K562 (cell line): Measurements from ENCODE around the gene TTL. TPM values are rescaled to one million over a fixed set of nuclear protein-coding genes. Genes with fewer than 3 reads are reported as not detected.
A peak's percentile ranks its signal among the peaks of the same experiment; 100 is the strongest.

Experiments used
- AFF4 ChIP-seq: sonication (generic); formaldehyde crosslinking; IDR thresholded peaks from 2 replicates; pipeline ENCODE4 v1.8.0; 2023; ENCODE audit warnings: mild to moderate bottlenecking, missing genetic modification reagents
- ASH1L ChIP-seq: fragments of 450-650 bp; IDR thresholded peaks from 2 replicates; pipeline ENCODE4 v1.6.1; 2018; ENCODE audit warnings: borderline replicate concordance, mild to moderate bottlenecking, low read depth; ENCODE audit not compliant: partially characterized antibody
- KDM4B ChIP-seq, 2 experiments: fragments of 450-650 bp in 1 of 2; sonication (generic) in 1 of 2; IDR thresholded peaks; 2 replicates each; pipeline ENCODE4 v1.6.1; 2016 to 2017; ENCODE audit warnings: borderline replicate concordance in 2 of 2, antibody characterized with exemption in 1 of 2, low read depth in 1 of 2, mild to moderate bottlenecking in 1 of 2
- MXI1 ChIP-seq: IDR thresholded peaks from 2 replicates; pipeline ENCODE4 v1.6.1; 2011; ENCODE audit warnings: low read depth, mild to moderate bottlenecking, improper control_type of control experiment, low read length
- PCBP1 ChIP-seq: fragments of 200-400 bp; formaldehyde crosslinking; IDR thresholded peaks from 2 replicates; pipeline ENCODE4 v1.6.1; 2018; ENCODE audit warnings: mild to moderate bottlenecking, low read depth, low read length; ENCODE audit not compliant: poor library complexity, severe bottlenecking
- POLR2AphosphoS2 ChIP-seq: IDR thresholded peaks from 2 replicates; pipeline ENCODE4 v1.6.1; 2012; ENCODE audit warnings: low read length, improper control_type of control experiment
- SMAD1 ChIP-seq: fragments of 150-350 bp; IDR thresholded peaks from 2 replicates; pipeline ENCODE4 v1.6.1; 2014; ENCODE audit warnings: low read length, low read depth; ENCODE audit not compliant: partially characterized antibody
- TOE1 ChIP-seq, 2 experiments: fragments of 450-650 bp in 1 of 2; sonication (generic) in 1 of 2; formaldehyde crosslinking in 1 of 2; IDR thresholded peaks; 2 replicates each; pipeline versions ENCODE4 v1.7.1 to v1.8.0; 2016 to 2022; ENCODE audit warnings: borderline replicate concordance in 2 of 2, mild to moderate bottlenecking in 2 of 2, antibody characterized with exemption in 1 of 2, inconsistent platforms in 1 of 2, low read depth in 1 of 2, missing genetic modification reagents in 1 of 2, moderate library complexity in 1 of 2
- TSHZ1 ChIP-seq: fragments of 250-450 bp; sonication (Bioruptor Pico); IDR thresholded peaks from 2 replicates; pipeline ENCODE4 v1.4.0; 2020; ENCODE audit warnings: mild to moderate bottlenecking, moderate library complexity
- ZNF668 ChIP-seq: fragments of 250-450 bp; sonication (Bioruptor Pico); IDR thresholded peaks from 2 replicates; pipeline ENCODE4 v1.8.0; 2022; ENCODE audit warnings: mild to moderate bottlenecking, inconsistent platforms
- polyA plus RNA-seq, 8 experiments: library from polyadenylated mRNA; depleted of rRNA in 4 of 8; stranded (reverse) in 5 of 8; unstranded in 3 of 8; fragments of >200 nt; fragmentation: Nextera tagmentation in 2 of 8; fragmentation: Illumina TruSeq in 1 of 8; extraction: Ambion mirVana in 2 of 8; extraction: Trizol in 1 of 8; gene quantifications; 2 replicates each; pipeline versions ENCODE4 v1.2.1 to v1.2.3, GENCODE V29; 2011 to 2014; ENCODE audit warnings: inconsistent platforms in 1 of 8, missing spikeins in 1 of 8
- total RNA-seq, 7 experiments: library from RNA; depleted of rRNA in 6 of 7; stranded (reverse); fragments of >200 nt in 6 of 7; fragmentation: Illumina TruSeq in 2 of 7; extraction: Trizol in 2 of 7; gene quantifications; 2 replicates each; pipeline versions ENCODE4 v1.2.1 to v1.2.3, GENCODE V29; 2011 to 2021; ENCODE audit warnings: low replicate concordance in 1 of 7
- TF ChIP-seq, protein P1 (sequence below): sonication (generic); formaldehyde crosslinking; IDR thresholded peaks from 2 replicates; pipeline ENCODE4 v1.8.1; 2023; ENCODE audit warnings: mild to moderate bottlenecking, missing genetic modification reagents, moderate library complexity
- TF ChIP-seq, protein P2 (sequence below): fragments of 450-650 bp; formaldehyde crosslinking; IDR thresholded peaks from 2 replicates; pipeline ENCODE4 v1.4.0; 2022; ENCODE audit warnings: missing genetic modification characterization
- TF ChIP-seq, protein P3 (sequence below): fragments of 450-650 bp; formaldehyde crosslinking; IDR thresholded peaks from 2 replicates; pipeline ENCODE4 v1.4.0; 2020; ENCODE audit warnings: mild to moderate bottlenecking, mixed read lengths

TTL gene
- total and polyA plus RNA-seq, 9 of the 15 experiments (the other 6 are each of a cell fraction or from before 2014, with no cell fraction given) = 9.4 to 54.4 (median 34.9) TPM

GRCh38 chr2:112584134-112584890, 102.4 kb downstream of the TTL start, which contains the start of gene CHCHD5 (continued):
- TF ChIP-seq AFF4 (CRISPR knock-in tag) = peak; percentile 42; the same call in 1 of the 2 replicates
- TF ChIP-seq, protein P1, sequence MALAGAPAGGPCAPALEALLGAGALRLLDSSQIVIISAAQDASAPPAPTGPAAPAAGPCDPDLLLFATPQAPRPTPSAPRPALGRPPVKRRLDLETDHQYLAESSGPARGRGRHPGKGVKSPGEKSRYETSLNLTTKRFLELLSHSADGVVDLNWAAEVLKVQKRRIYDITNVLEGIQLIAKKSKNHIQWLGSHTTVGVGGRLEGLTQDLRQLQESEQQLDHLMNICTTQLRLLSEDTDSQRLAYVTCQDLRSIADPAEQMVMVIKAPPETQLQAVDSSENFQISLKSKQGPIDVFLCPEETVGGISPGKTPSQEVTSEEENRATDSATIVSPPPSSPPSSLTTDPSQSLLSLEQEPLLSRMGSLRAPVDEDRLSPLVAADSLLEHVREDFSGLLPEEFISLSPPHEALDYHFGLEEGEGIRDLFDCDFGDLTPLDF = peak; percentile 88
- no peak for TF ChIP-seq TSHZ1 (CRISPR knock-in tag)
- peak; percentile 75; the same call in 1 of the 2 replicates for TF ChIP-seq TOE1 (IDR thresholded peaks at IDR 0.05; ENCODE audit: borderline replicate concordance)
- no peak for TF ChIP-seq TOE1 (CRISPR knock-in tag; IDR thresholded peaks at IDR 0.05; ENCODE audit: borderline replicate concordance, low read depth)
- no peak for TF ChIP-seq ZNF668 (CRISPR knock-in tag)
- peak in 1 of 2 experiments; percentile 77; a peak in 2 of 4 replicates for TF ChIP-seq KDM4B (IDR thresholded peaks at IDR 0.05; ENCODE audit: borderline replicate concordance in 2 of 2, low read depth in 1 of 2)
- peak; percentile 81 for TF ChIP-seq ASH1L
- TF ChIP-seq, protein P2, sequence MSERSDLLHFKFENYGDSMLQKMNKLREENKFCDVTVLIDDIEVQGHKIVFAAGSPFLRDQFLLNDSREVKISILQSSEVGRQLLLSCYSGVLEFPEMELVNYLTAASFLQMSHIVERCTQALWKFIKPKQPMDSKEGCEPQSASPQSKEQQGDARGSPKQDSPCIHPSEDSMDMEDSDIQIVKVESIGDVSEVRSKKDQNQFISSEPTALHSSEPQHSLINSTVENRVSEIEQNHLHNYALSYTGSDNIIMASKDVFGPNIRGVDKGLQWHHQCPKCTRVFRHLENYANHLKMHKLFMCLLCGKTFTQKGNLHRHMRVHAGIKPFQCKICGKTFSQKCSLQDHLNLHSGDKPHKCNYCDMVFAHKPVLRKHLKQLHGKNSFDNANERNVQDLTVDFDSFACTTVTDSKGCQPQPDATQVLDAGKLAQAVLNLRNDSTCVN (CRISPR knock-in tag) = no peak
- TF ChIP-seq MXI1 = peak; percentile 73; the same call in 1 of the 2 replicates
- TF ChIP-seq PCBP1 = no peak
- TF ChIP-seq POLR2AphosphoS2 = no peak
- no peak for TF ChIP-seq SMAD1
- TF ChIP-seq, protein P3, sequence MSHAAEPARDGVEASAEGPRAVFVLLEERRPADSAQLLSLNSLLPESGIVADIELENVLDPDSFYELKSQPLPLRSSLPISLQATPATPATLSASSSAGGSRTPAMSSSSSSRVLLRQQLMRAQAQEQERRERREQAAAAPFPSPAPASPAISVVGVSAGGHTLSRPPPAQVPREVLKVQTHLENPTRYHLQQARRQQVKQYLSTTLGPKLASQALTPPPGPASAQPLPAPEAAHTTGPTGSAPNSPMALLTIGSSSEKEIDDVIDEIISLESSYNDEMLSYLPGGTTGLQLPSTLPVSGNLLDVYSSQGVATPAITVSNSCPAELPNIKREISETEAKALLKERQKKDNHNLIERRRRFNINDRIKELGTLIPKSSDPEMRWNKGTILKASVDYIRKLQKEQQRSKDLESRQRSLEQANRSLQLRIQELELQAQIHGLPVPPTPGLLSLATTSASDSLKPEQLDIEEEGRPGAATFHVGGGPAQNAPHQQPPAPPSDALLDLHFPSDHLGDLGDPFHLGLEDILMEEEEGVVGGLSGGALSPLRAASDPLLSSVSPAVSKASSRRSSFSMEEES (CRISPR knock-in tag) = no peak
